Omental fat pad (tissue), 4 donors: ENCODE data around the gene OR13C2. TPM values are rescaled to one million over a fixed set of nuclear protein-coding genes. Genes with fewer than 3 reads are reported as not detected.

ENCODE experiments used
- ATAC-seq: fragments of 150-250 bp; one replicate; pipeline ENCODE4 v1.9.1; 2016; ENCODE audit warnings: mild to moderate bottlenecking, moderate library complexity; ENCODE audit not compliant: low FRiP score
- DNase-seq: peaks from one replicate; pipeline ENCODE4 v3.0.0-alpha.2; 2019; ENCODE audit warnings: low spot score
- CTCF ChIP-seq, 3 donors: fragments of 450-650 bp; IDR thresholded peaks; one replicate each; pipeline ENCODE4 v1.5.1; 2016 to 2017; ENCODE audit warnings: antibody characterized with exemption in 3 of 3, mild to moderate bottlenecking in 3 of 3, moderate library complexity in 2 of 3
- total RNA-seq, 4 donors: library from RNA; depleted of rRNA; stranded (reverse); fragments of >200 nt; gene quantifications; one replicate each; pipeline ENCODE4 v1.1.0, GENCODE V29; 2016

Gene OR13C2
- total RNA-seq, 4 donors from 2014 or later: not detected

DNA sequence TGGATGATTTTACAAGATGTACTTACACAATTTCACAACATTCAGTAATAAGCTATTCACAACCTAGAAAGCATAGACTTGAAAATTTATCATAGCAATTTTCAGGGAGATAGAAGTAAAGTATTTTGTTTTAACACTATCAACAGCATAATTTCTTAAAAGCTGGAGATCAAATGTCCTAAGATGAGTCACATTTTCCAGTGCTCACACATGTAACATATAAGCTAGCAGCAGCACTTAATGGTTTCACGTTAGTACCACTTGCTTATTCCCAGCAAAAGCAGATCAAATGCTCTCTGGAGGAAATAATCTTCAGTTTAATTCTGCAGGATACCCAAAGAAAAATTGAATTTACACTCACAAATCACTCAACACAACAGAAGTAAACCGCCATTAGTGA lies 30.0 kb downstream of the OR13C2 start:
- no peak for TF ChIP-seq CTCF (IDR thresholded peaks at IDR 0.05)
- DNase-seq: no peak
- no peak for ATAC-seq

- TF ChIP-seq CTCF (IDR thresholded peaks at IDR 0.05): no peak
- ATAC-seq (no peak), DNase-seq (no peak)
These were observed 32.8 kb downstream of the OR13C2 start for GRCh38 chr9:104572612-104573011.

GRCh38 chr9:104568868-104569267 lies 36.6 kb downstream of the OR13C2 start, which contains the start of gene OR13C8:
OR13C8 (plus strand) TSS chr9:104569168; CDS start chr9:104569168, 0 bp downstream.
- DNase-seq (no peak), ATAC-seq (no peak)
- TF ChIP-seq CTCF (IDR thresholded peaks at IDR 0.05): no peak

DNA sequence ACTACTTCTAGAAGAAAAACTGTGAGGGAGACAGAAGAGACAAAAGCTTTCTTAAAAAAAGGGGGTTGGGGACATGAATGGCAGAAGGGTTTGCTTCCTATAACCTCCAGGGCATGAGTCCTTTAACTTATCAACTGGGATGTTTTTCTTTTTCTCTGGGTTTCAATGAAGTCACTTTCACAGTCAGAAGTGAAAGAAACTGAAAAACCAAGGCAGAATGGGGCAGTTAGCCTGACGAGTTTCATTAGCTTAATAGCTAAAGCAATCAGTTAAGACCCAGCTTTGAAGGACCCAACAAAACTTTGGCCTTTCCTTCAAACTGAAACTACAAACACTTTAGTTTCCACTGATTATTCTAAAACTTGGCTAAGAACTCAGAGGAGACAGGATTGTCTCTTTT lies 41.1 kb downstream of the OR13C2 start:
- DNase-seq (no peak), ATAC-seq (no peak)
- TF ChIP-seq CTCF (IDR thresholded peaks at IDR 0.05): no peak

DNA sequence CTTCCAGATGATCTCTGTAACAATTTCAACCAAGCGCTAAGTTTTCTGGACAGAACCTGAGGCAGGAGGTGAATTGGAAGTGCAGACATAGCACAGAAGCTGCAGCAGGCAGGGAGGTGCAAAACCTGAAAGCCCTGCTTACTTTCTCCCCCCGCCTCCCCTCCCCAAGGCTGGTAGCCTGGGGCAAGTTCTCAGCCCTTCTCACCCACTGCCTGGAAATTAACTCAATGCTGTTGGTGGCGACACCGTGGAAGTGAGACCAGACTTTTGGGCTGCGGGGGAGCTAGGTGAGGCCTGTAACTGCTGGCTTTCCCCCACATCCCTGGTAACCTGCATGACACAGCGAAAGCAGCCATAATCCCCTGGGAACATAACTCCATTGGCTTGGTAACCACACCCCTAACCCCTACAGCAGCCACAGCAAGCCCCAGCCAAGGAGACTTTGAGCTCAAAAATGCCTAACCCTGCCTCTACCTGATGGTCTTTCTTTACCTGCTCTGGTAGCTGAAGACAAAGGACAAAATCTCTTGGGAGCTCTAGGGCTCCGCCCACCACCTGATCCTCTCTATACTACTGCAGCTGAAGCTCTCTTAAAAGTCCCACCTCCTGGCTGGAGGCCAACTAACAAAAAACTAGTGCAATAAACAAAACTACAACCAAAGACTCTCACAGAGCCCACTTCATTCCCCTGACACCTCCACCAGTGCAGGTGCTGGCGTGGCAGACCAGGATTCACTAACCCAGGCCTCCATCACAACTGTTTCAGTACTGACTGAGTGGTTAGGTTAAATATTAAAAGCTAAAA lies 48.4 kb downstream of the OR13C2 start:
- DNase-seq (no peak), ATAC-seq (no peak)
- no peak for TF ChIP-seq CTCF (IDR thresholded peaks at IDR 0.05)

GRCh38 chr9:104555521-104555920 lies 49.9 kb downstream of the OR13C2 start:
- ATAC-seq: no peak
- DNase-seq: no peak

More at GRCh38 chr9:104555521-104555920, 49.9 kb downstream of the OR13C2 start:
- no peak for TF ChIP-seq CTCF (IDR thresholded peaks at IDR 0.05)

Other genes with a start within 250 kb of the OR13C2 start
- gene OR13F1, start 101.4 kb downstream of the OR13C2 start, total RNA-seq: not detected
- not detected for gene OR13C4, start 78.4 kb downstream of the OR13C2 start, total RNA-seq
- gene OR13C3, start 68.8 kb downstream of the OR13C2 start, total RNA-seq: not detected
- not detected for gene OR13C8, start 36.5 kb downstream of the OR13C2 start, total RNA-seq
- not detected for gene OR13C5, start 6.2 kb downstream of the OR13C2 start, total RNA-seq
- gene OR13C9, start 12.6 kb upstream of the OR13C2 start, total RNA-seq: not detected
- gene OR13D1, start 88.9 kb upstream of the OR13C2 start, total RNA-seq: not detected
- 10 to 100 TPM; 22.9 to 39.6 (median 29.6) TPM for gene NIPSNAP3A, start 142.1 kb upstream of the OR13C2 start, total RNA-seq
- gene NIPSNAP3B, start 158.5 kb upstream of the OR13C2 start, total RNA-seq: 10 to 100 TPM in 3 of 4 donors, 1 to 10 TPM in 1; 7.1 to 16.1 (median 13.0) TPM